Parathyroid adenoma (tissue), 2 donors: ENCODE results near the gene SORCS2.

Experiments used
- H2AFZ ChIP-seq: fragments of 300-600 bp; sonication (generic); one replicate; pipeline ENCODE4 v1.7.0; 2017; ENCODE audit warnings: antibody characterized with exemption, mild to moderate bottlenecking
- H3K27ac ChIP-seq: fragments of 300-600 bp; sonication (generic); one replicate; pipeline ENCODE4 v1.7.0; 2017
- H3K27me3 ChIP-seq: fragments of 300-600 bp; sonication (generic); one replicate; pipeline ENCODE4 v1.7.0; 2017; ENCODE audit warnings: low read length; ENCODE audit not compliant: control insufficient read depth, insufficient read depth
- H3K36me3 ChIP-seq: fragments of 300-600 bp; sonication (generic); one replicate; pipeline ENCODE4 v1.7.0; 2017; ENCODE audit warnings: low read length; ENCODE audit not compliant: control insufficient read depth, insufficient read depth
- H3K4me1 ChIP-seq: fragments of 300-600 bp; sonication (generic); one replicate; pipeline ENCODE4 v1.7.0; 2017; ENCODE audit warnings: control low read depth
- H3K4me2 ChIP-seq: fragments of 300-600 bp; sonication (generic); one replicate; pipeline ENCODE4 v1.7.0; 2017; ENCODE audit warnings: low read length
- H3K4me3 ChIP-seq: fragments of 300-600 bp; sonication (generic); one replicate; pipeline ENCODE4 v1.7.0; 2017; ENCODE audit warnings: low read depth, low read length
- H3K79me2 ChIP-seq: fragments of 300-600 bp; sonication (generic); one replicate; pipeline ENCODE4 v1.7.0; 2017; ENCODE audit warnings: control low read depth
- H3K9ac ChIP-seq: fragments of 300-600 bp; sonication (generic); one replicate; pipeline ENCODE4 v1.7.0; 2017; ENCODE audit warnings: mild to moderate bottlenecking
- H3K9me3 ChIP-seq: fragments of 300-600 bp; sonication (generic); one replicate; pipeline ENCODE4 v1.7.0; 2017; ENCODE audit warnings: low read length; ENCODE audit not compliant: control insufficient read depth
- CTCF ChIP-seq: fragments of 300-600 bp; sonication (generic); IDR thresholded peaks from one replicate; pipeline ENCODE4 v1.7.0; 2017; ENCODE audit warnings: antibody characterized with exemption, mild to moderate bottlenecking
- donor health status: primary hyperparathyroidism.

The SORCS2 gene

GRCh38 chr4:7206911-7207567 is 14.7 kb downstream of the SORCS2 start:
- no peaks in the 10 kb centered on the region for H3K27me3 ChIP-seq
- no peaks in the 10 kb centered on the region for H3K79me2 ChIP-seq
- no peak overlapping the region for H2AFZ ChIP-seq
- no peaks in the 10 kb centered on the region for H3K4me1 ChIP-seq
- TF ChIP-seq CTCF: no peak
- no peak overlapping the region for H3K4me2 ChIP-seq
- H3K4me3 ChIP-seq: no peak overlapping the region
- H3K36me3 ChIP-seq: no peaks in the 10 kb centered on the region
- H3K9me3 ChIP-seq: no peaks in the 10 kb centered on the region
- H3K9ac ChIP-seq: no peak overlapping the region
- no peak overlapping the region for H3K27ac ChIP-seq

GRCh38 chr4:7207628-7208231 is 15.4 kb downstream of the SORCS2 start:
- TF ChIP-seq CTCF: no peak
- no peak overlapping the region for H3K4me2 ChIP-seq
- no peak overlapping the region for H3K27ac ChIP-seq
- H3K36me3 ChIP-seq: no peaks in the 10 kb centered on the region
- no peaks in the 10 kb centered on the region for H3K27me3 ChIP-seq
- H3K9ac ChIP-seq: no peak overlapping the region
- H3K9me3 ChIP-seq: no peaks in the 10 kb centered on the region
- no peaks in the 10 kb centered on the region for H3K79me2 ChIP-seq
- no peak overlapping the region for H3K4me3 ChIP-seq
- no peak overlapping the region for H2AFZ ChIP-seq
- no peaks in the 10 kb centered on the region for H3K4me1 ChIP-seq

GRCh38 chr4:7208509-7209451 is 16.4 kb downstream of the SORCS2 start:
- no peaks in the 10 kb centered on the region for H3K27me3 ChIP-seq
- no peak overlapping the region for H3K4me3 ChIP-seq
- no peak overlapping the region for H3K9ac ChIP-seq
- H3K27ac ChIP-seq: no peak overlapping the region
- H3K4me2 ChIP-seq: no peak overlapping the region
- H3K79me2 ChIP-seq: no peaks in the 10 kb centered on the region
- no peak overlapping the region for H2AFZ ChIP-seq
- no peaks in the 10 kb centered on the region for H3K9me3 ChIP-seq
- no peaks in the 10 kb centered on the region for H3K36me3 ChIP-seq
- no peaks in the 10 kb centered on the region for H3K4me1 ChIP-seq
- no peak for TF ChIP-seq CTCF

- TF ChIP-seq CTCF: no peak
- no peak overlapping the region for H3K27ac ChIP-seq
- H3K9ac ChIP-seq: no peak overlapping the region
- H3K36me3 ChIP-seq: no peaks in the 10 kb centered on the region
- no peak overlapping the region for H2AFZ ChIP-seq
- no peaks in the 10 kb centered on the region for H3K9me3 ChIP-seq
- H3K4me2 ChIP-seq: no peak overlapping the region
- no peak overlapping the region for H3K4me3 ChIP-seq
- H3K27me3 ChIP-seq: no peaks in the 10 kb centered on the region
- no peaks in the 10 kb centered on the region for H3K4me1 ChIP-seq
- no peaks in the 10 kb centered on the region for H3K79me2 ChIP-seq
These were observed 17.4 kb downstream of the SORCS2 start for GRCh38 chr4:7209699-7210098.
